HG03354 (cell line): ENCODE data around the gene SPATA6.
"Not testable (repeated sequence)": the region's sequence is repeated elsewhere in the genome, so short reads cannot be mapped to it uniquely, and the experiment has no call there.

Experiments
- ATAC-seq: cut with Tn5 transposase; IDR thresholded peaks from one replicate; pipeline ENCODE4 v1.9.1; 2021; ENCODE audit warnings: mild to moderate bottlenecking; ENCODE audit not compliant: unreplicated experiment, poor library complexity, severe bottlenecking

Gene SPATA6

DNA sequence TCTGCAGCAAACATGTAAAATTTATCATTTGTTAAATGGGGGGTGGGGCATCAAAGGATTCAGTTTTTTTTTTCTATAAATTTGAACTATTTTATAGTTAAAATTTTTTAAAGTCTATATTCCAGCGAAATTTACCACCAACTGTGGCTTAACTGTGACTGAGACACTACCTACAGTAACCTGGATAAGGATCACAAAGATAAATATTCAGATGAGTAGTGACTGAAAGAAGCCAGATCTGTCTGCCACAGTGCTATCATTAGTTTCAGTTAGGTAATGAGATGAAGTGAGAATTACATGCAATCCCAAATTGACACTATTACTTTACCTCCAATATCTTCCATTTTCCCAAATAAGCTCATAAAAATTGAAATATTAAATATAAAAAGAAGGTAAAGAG, 5.4 kb downstream of the SPATA6 start:
- no peak for ATAC-seq

DNA sequence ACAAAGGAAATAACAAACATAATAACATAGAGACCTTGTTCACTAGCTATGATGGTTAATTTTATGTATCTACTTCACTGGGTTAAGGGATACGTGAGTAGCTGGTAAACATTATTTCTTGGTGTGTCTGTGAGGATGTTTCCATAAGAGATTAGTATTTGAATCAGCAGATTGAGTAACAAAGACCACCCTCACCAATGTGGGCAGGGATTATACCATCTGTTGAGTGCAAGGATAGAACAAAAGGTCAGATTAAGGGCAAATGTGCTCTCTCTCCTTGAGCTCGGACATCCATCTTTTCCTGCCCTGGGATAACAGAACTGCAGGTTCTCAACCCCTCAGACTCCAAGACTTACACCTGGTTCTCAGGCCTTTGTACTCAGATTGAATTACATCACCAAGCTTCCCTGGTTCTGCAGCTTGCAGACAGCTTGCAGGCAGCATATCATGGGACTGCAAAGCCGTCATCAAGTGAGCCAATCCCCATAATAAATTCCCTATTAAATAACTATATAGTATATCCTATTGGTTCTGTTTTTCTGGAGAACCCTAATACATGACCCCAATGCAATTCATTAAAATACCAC, 9.2 kb downstream of the SPATA6 start:
- no peak for ATAC-seq

DNA sequence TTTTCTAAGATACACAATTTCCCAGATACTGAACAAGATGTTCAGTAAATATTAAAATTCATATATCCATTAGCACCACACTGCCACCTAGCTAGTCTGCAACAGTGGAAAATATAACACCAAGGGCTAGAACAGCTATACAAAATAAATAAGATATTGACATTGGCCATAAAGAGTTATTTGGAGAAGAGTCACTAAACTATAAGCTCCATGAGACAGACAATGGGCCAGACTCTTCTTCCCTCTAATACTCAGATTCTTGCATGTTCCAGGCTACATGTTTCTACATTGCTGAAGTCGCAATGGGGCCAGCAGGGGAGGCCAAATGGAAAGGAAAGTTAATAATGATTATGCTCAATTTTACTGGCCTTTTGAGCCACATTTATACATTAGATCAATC, 21.5 kb downstream of the SPATA6 start:
- no peak for ATAC-seq

DNA sequence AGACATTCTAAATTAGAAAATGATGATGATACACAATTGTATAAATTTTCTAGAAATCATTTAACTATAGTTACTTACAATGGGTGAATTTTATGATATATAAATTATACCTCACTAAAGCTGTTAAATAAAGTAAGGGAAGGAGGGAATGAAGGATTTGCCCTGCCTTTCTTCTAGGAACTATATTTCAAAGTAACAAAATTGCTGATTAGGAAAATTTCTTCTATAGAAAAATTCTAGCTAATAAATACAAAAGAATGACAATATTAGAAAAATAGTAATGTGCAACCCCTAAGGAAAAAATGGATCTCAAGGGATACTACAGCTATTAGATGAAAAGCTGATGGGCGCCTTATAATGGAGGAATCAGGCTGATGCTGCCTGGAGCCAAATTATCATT, 23.1 kb downstream of the SPATA6 start:
- ATAC-seq = no peak

DNA sequence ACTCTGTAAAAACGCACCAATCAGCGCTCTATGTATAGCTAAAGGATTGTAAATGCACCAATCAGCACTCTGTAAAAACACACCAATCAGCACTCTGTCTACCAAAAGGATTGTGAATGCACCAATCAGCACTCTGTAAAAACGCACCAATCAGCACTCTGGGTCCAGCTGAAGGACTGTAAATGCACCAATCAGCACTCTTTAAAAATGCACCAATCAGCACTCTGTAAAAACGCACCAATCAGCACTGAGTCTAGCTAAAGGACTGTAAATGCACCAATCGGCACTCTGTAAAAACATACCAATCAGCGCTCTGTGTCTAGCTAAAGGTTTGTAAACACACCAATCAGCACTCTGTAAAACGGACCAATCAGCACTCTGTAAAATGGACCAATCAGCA, 27.8 kb downstream of the SPATA6 start:
- ATAC-seq = not testable (repeated sequence)

DNA sequence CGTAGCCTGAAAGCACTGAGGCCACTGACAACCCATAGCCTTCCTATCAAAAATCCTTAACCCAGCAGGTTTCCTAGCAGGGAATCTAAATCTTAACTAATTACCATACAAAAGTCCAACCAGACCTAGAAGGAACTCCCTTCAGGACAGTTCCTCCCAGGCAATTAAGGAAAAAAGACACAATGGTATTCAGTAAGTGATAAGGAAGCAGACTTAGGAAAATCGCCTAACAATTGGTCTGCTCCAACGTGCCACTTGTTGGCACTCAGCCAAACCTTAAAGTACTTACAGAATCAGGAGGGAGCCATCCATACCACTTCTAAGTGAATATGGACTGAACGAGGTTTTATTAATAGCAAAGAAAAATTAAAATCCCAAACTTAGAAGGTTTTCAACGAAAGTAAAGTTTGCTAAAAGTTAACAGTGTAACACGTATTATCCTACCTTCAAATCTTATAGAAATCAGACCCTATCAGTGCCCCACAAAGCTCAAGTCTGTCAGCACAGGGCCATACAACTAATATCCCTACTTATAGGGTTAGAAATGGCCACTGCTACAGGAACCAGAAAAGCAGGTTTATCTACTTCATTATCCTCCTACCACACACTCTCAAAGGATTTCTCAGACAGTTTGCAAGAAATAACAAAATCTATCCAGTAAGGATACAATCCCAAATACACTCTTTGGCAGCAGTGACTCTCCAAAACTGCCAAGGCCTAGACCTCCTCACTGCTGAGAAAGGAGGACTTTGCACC, 29.0 kb downstream of the SPATA6 start:
- no peak for ATAC-seq

DNA sequence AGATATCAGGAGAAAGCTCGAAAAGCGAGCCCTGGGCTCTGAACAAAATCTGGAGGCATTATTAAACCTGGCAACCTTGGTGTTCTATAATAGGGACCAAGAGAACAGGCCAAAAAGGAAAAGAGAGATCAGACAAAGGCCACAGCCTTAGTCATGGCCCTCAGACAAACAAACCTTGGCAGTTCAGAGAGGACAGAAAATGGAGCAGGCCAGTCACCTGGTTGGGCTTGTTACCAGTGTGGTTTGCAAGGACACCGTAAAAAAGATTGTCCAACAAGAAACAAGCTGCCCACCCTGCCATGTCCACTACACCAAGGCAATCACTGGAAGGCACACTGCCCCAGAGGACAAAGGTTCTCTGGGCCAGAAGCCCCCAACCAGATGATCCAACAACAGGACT, 31.2 kb downstream of the SPATA6 start:
- ATAC-seq = not testable (repeated sequence)

DNA sequence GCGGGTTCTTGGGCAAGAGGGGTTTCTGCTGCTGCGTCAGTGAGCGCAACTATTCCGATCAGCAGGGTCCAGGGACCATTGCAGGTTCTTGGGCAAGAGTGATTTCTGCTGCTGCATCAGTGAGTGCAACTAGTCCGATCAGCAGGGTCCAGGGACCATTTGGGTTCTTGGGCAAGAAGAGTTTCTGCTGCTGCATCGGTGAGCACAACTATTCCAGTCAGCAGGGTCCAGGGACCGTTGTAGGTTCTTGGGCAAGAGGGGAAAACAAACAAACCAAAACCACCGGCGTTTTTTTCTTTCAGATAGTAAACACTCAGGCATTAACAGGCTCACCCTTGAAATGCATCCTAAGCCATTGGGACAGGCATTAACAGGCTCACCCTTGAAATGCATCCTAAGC, 32.6 kb downstream of the SPATA6 start:
- no peak for ATAC-seq

DNA sequence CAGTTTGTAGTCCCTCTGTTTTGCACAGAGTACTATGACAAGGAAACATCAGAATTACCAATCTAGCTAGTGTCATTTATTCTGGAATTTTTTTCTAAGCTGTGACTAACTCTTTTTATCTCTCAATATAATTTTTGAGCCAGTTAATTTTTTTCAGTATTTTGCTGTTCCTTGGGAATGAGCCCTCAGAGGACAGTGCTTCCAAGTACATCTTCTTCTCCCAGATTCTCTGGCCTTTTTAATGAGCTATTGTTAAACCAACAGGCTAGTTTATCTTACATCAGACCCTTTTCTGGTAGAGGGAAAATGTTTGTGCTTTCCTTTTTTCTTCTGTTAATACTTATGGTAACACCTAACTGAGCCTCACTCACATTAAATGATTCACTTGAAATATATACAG, 34.6 kb downstream of the SPATA6 start:
- not testable (repeated sequence) for ATAC-seq

DNA sequence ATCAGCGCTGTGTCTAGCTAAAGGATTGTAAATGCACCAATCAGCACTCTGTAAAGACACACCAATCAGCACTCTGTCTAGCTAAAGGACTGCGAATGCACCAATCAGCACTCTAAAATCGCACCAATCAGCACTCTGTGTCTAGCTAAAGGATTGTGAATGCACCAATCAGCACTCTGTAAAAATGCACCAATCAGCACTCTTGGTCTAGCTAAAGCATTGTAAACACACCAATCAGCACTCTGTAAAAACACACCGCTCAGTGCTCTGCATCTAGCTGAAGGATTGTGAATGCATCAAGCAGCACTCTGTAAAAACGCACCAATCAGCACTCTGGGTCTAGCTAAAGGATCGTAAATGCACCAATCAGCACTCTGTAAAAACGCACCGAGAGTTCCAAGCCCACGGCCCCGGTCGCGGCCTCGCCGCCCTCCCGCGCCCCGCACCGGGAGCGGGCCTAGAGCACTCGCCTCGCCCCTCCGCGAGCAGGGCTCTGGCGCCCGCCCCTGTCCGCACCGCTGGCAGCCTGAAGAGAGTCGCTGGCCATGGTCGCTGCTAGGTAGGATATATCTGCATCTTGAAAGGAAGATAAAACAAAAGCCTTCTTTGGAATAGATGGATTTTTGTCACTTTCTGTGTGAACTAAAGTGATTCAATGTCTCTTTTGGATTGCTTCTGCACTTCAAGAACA, 36.5 kb downstream of the SPATA6 start:
- not testable (repeated sequence) for ATAC-seq

DNA sequence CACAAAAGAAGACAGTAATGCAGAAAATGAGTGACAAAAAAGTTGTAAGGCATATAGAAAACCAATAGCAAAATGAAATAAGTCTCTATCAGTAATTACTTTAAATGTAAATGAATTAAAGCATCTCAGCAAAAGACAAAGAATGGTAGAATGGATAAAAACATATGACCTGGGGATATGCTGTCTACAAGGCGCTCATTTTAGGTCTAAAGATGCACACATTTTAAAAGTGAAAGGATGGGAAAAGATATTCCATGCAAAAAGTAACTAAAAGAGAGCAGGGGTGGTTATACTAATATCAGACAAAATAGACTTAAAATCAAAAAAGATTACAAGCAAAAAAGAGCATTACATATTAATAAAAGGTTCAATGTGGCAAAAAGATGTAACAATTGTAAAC, 41.2 kb downstream of the SPATA6 start:
- ATAC-seq = no peak

DNA sequence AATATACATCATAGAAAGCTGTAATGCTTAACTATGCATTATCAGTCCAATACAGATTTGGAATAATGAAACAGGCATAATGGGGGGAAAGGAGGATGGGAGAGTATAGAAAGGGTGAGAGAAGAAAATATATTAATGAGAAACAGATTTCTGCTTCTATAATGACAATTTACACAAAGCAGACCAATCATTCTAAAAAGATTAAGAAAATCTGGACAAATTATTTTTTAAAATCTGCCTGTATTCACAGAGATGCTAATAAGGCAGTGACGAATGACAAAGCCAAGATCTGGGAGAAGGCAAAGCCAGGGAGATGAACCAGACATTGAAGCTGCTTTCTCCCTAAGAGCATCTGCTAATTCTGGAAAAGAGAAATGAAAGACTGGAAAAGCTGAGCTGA, 50.0 kb downstream of the SPATA6 start:
- no peak for ATAC-seq

DNA sequence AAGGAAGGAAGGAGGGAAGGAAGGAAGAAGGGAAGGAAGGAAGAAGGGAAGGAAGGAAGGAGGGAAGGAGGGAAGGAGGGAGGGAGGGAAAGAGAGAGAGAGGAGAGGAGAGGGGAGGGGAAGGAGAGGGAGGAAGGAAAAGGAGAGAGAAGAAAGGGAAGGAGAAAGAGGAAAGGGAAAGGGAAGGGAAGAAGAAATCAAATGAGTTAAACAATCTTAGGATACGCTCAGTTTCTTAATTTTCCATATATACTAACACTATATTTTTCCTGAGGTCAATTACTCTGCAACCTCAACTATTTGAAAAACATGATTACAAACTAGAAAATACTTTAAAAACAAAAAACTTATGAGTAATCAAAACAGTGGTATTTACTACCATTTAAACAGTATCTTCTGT, 53.3 kb downstream of the SPATA6 start:
- ATAC-seq = no peak

DNA sequence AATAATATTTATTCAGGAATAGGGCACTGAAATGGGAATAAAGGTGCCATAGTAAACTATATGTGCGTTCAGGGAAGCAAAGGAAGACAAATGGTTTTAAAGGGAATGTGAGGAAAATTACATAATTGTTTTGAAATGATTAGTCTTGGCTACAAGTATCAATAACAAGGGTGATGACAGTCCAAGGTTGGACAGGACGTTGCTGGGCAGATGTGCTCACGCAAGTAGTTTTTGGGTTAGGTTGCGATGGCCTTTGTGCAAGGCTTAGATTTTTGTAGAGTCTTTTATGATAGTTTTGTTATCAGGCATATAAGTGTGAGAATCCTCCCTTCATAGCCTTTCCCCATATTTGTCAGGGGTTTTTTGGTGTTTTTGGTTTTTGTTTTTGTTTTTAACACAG, 57.0 kb downstream of the SPATA6 start:
- ATAC-seq = no peak

DNA sequence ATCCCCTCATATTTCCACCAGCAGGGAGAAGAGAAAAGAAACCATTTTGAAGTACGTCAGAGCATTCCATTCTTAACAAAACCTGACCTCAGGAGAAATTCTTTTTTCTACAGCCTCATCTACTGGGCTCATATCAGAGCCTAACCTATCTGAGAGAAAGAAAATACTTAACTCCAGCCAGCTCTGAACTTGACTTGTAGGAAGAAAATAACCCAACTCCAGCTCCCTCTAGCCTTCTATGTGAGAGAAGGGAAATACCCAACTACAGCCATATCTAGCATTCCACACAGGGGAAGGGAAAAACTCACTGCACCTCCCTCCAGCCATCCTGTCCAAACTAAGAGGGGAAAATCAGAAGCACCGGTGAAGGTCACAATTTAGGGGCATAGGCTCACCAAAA, 57.7 kb downstream of the SPATA6 start:
- ATAC-seq = no peak

DNA sequence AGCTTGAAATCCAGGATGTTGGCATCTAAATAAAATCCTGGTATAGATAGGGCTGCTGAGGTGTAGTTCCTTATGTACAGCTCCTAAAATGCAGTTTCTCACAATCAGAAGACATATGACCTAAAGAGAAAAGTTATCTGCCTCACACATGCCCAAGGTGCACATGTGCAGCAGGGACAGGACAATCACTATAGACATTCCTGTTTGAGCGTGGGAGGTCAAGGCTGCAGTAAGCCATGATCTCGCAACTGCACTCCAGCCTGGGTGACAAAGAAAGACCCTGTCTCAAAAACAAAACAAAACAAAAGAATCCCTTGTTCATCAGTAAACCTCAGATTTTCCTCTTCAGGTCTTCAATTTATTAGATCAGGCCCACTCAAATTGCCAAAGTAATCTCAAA, 66.1 kb downstream of the SPATA6 start:
- no peak for ATAC-seq

DNA sequence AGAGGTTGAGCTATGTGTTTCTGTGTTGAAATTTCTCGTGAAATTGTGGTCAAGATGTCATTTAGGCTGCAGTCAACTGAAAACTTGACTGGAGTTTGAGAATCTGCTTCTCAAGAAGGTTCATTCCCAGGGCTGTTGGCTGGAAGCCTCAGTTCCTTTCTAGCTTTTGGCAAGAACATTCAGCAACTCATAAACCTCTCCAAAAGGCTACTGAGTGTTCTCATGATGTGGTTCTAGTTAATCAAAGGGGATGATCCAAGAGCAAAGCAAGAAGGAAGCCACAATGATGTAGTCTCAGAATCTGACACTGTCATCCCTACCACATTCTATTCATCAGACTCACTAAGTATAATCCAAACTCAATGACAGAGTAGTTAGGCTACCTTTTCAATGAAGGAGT, 66.6 kb downstream of the SPATA6 start:
- no peak for ATAC-seq

DNA sequence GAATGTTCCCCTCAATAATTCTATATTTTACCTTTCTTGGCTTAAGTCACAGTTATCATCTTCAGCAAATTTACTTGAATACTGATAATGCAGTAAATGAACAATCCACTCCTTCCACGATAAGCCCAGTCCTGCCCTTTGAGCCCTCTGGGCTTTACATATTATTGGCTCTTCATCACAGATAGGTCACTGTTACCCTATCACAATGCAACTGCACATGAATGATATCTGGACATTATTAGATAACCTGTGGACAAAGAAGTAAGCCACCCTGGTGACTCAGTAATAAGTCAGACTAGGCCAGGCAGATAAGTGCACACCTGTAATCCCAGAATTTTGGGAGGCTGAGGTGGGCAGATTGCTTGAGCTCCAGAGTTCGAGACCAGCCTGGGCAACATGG, 69.4 kb downstream of the SPATA6 start:
- no peak for ATAC-seq

DNA sequence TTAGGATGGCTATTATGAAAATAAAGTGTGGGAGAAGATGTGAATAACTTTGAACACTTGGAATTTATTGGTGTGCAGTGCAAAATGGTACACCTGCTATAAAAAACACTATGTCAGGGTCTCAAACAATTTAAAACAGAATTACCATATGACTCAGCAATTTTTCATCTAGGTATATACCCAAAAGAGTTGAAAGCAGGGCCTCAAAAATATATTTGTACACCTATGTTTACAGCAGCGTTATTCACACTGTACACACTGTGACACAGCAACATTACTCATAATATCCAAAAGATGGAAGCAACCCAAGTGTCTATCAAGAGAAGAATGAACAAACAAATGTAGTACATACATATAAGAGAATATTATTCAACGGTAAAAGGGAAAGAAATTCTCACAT, 75.8 kb downstream of the SPATA6 start:
- no peak for ATAC-seq

DNA sequence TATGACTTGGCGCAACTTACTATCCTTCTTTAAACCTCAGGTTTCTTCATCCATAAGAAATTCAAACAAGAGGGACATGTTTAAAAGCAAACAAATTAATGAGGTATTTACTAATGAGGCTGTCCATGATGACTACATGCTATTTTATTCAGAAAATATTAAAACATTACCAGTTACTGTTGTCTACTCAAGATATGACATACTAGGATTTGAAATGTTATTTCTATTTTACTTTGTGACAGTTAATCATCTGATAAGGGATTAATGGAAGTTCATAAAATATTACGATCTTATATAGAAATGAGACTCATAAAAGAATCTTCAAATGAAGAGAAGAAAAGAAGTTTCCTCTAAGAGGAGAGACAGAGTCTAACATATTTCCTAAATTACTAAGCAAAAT, 80.1 kb downstream of the SPATA6 start:
- no peak for ATAC-seq

DNA sequence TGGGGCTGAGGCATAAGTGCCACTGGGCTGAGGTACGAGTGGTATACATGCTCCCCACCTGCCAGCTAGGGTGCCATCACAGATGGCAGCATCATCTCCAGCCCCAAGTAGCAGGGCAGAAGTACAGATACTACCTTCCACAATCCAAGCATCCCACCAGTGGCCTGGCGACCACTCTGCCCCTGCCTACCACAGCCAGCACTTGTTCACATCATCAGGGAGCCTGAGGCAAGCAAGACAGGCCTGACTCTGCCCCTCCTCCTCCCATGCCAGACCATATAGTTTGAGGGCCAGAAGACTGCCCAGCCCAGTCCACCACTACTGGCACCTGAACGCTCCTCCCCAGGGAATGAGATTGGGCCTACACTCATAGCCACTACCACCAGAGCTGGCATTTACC, 84.6 kb downstream of the SPATA6 start:
- ATAC-seq = no peak
